Renal cortex interstitium (tissue), 11 donors: ENCODE measurements around the gene MROH2B. TPM values are rescaled to one million over a fixed set of nuclear protein-coding genes. Genes with fewer than 3 reads are reported as not detected.

Experiments
- DNase-seq, 11 donors: peaks; one replicate each; pipeline ENCODE4 v3.0.0-alpha.2; 2013; ENCODE audit warnings: low read depth in 9 of 11, low spot score in 4 of 11; ENCODE audit errors: extremely low read depth in 1 of 11
- polyA plus RNA-seq, 3 donors: library from polyadenylated mRNA; unstranded; fragments of 120-200 nt; gene quantifications; one replicate each; pipeline ENCODE4 v1.2.1, GENCODE V29; 2013; ENCODE audit not compliant: insufficient read length in 3 of 3

Gene MROH2B
- polyA plus RNA-seq, 3 donors = not detected

DNA sequence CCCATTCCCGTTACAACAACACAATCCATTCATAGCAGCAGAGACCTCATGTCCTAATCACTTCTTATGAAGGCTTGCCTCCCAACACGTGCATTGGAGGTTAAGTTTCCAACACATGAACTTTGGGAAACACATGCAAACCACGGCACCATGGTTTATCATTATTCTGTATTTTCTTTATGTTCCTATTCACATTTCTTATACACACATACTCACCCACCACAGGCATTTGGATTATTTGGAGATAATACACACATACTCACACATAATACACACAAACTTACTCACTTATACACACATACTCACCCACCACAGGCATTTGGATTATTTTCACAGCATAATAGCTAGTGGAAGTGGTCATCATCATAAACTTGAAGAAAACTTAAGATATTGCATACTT, 86.3 kb downstream of the MROH2B start:
- DNase-seq = no peak

DNA sequence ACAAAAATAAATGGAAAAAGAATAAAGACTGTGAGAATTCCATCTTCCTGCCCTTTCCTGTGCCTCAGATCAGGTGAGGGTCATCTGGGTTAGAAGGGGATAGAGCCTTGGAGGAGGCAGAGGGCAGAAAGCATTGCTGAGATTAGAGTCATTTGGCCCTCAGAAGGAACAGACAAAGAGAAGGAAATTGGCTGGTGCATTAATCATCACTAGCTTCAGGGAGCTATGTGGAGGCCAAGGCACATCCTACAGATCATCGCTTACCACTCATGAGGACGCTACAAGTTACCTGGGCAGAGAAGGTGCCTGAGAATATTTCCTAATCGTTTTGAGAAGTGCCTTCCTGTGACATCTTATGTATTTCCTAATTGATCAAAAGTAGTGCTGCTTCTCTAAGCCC, 87.4 kb downstream of the MROH2B start:
- DNase-seq = no peak

DNA sequence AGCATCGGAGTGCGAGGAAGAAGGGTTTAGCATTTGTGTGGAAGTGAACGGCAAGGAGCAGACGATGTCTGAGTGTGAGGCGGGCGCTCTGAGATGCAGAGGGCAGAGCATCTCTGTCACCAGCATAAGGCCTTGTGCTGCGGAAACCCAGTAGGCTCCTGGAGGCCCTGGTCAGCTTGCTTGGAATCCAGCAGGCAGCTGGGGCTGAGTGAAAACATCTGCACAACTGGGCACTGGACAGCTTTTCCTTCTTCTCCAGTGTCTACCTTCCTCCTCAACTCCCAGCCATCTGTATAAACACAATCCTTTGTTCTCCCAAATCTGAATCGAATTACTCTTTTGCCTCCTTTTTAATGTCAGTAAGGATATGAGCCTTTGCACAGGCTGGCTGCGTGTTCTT, 89.7 kb downstream of the MROH2B start:
- no peak for DNase-seq

DNA sequence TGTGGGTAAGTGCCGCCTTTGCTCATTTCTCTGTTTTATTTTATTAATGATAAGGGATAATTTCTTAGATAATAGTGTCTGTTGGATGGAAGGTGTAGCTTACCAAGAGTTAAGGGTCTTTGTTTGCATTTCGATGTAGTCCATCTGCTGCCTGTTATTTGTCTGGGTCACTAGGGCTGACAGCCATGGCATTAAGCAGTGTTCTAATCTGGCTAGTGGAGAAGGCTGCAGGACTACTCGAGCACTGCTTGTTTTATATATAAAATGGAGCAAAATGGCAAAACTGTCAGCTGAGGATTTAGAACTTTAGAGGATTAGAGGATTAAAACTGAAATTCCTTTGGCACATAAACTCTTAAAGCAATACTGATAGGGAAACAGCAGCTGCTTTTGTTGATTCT, 94.3 kb downstream of the MROH2B start:
- DNase-seq = no peak

DNA sequence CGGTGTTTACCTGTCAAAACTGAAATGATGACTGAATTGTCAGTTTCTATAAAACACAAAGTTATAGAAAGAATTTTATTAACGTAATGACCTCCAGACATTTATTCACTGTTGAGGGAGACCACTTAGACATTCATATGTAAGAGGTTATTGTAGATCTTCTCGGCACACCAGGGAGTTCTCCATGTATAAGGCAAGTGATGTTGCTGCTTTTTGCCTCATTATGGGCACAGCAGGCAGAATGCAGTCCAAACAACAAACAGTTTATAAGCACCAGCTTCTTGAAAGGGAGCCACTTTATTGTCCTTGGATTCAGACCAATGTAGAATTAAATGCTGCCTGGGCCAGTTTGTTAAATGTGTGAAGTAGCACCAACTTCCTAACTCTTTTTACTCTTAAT, 95.1 kb downstream of the MROH2B start:
- DNase-seq = no peak

DNA sequence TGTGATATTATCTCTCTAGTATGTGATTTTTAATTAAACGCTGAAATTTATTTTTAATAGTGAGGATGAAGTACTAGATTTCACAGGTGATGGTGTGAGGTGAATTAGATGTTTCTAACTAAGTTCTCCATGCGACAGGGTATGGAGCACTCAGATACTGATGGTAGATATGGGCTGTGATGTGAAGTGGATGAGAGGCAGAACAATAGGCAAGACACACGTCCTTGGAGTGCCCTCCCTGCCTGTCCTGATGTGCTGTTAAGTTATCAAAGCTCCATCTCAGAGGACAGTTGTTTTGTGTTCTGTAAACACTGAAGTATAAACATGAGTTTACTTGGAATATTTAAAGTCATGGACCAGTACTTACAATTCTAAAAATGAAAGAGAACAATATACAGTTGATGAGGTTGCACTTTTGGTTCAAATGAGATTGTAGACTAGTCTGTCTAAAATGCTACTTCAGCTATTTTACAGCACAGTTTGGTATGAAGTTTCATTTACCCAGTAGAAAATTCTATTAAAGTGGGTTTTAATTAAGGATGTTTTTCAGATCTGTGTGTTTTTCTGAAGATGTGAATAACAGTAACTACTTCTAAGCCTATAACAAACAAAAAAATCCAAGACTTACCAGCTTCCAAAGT, 97.7 kb downstream of the MROH2B start:
- DNase-seq = no peak

DNA sequence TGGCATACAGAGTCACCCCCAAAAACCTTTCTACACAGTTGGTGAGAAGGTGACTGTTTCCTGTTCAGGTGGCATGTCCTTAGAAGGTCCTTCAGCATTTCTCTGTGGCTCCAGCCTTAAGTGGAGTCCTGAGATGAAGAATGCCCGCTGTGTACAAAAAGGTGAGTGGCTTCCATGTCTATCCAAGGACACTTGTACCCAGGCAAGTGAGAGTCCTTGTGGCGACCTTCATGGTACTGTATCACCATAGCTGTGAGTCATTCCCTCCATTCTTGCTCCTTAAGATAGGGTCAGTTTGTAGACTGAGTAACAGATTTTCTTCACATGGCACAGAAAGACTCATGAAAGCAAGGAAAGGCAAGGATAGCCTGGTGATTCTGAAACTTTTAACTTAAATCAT, 98.7 kb downstream of the MROH2B start:
- no peak for DNase-seq

DNA sequence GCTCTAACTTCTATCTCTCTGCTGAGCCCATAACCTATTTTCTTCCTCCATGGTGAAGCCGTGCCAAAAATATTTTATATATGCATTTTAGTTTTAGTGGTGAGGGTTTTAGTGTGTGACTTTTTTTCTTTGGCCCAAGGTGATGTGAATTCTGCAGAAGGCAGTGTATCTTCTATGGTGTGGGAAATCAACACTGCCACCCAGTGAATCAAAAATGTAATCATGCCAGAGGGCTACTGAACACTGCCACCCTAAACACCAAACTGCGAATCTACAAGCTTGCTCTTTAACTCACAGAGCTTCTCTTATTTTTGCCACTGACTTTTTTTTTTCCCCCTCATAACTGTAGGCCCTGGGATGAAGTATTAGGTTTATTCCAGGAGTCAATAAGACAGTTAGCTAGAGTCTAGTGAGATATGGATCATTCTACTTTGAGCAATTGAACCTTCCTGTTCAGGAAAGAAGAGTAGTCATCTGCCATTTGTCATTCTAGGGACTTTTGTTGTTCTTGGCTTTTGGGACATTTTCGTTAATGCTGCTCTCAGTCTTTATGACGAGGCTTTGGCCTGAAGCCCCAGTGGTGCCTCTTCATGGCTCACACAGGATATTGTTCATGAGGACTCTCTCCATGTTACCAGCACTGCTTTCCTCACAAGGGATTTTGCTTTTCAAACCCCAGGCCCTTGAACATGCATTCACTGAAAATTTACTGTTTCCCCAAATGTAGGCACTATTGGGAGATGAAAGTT, 108.8 kb downstream of the MROH2B start:
- DNase-seq = no peak

DNA sequence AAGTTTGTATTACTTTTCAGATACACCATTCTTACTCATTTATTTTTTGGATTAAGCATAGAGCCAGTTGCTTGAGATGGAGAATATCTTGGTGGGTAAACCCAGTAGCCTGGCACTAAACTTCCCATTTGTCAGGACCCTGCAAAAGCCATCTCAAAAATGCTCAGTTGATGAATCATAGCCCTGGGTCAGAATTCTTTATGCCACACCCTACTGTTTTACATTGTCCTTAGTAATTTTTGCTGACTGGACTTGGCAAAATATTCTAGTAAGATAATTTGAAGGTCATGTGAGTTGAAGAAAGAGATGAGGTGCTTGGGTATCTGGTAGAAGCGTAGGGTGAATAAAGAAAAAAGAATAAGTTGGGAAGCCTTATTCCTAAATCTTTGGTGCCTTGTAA, 111.1 kb downstream of the MROH2B start:
- DNase-seq = no peak

DNA sequence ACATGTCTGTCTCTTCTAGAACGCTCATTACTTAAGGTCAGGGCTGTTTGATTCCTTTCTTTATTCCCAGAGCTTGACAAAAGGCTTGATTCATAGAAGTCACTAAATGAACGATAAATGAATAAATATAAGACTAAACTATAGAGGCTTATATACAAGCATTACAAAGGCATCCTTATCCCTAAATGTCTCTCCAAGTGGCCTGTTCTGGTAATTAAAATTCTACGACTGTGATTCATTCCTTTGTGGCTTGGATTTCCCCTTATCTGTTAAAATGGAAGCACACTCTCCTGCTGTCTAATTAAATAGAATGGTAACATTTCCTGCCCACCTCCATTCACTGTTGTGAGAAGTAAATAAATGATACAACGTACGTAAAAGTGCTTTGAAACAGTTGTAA, 112.3 kb downstream of the MROH2B start:
- DNase-seq = no peak

DNA sequence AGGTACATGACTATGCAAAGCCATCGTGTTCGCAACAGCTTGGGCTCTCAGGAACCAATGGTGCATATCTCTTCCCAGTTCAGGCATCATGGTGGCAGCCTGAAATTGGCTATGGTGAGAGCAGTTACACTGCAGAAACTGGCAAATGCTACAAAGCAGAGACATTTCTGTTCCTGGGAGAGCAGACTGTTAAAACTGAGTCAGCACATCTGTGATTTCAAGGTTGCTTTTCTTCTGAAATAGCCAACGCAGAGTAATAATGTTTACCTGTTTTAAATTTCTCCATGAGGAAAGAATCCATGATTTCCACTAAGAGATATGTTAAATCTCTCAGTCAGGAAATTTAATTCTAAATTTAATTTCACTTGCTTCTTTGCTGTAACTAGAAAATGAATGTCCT, 114.1 kb downstream of the MROH2B start:
- no peak for DNase-seq

DNA sequence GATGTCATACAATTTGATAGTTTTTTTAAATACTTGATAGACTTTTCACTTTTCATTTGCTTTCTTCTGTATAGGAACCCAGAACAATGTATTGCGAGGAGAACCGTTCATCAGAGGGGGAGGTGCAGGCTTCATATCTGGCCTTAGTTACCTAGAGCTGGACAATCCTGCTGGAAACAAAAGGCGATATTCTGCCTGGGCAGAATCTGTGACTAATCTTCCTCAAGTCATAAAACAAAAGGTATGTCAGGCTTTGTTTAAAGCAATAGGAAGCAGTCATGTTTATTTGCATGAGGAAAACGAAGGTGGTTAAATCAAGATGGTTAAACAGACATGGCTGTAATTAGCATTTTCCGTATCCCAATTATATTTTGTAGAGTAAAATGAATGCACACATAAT, 115.8 kb downstream of the MROH2B start:
- no peak for DNase-seq

Other genes starting within 250 kb of the MROH2B start
- 1,000 to 10,000 TPM; 1,640 to 2,238 (median 1,988) TPM for gene RPL37, start 236.1 kb downstream of the MROH2B start, polyA plus RNA-seq
- gene CARD6, start 230.0 kb downstream of the MROH2B start, polyA plus RNA-seq = 1 to 10 TPM; 2.5 to 2.8 (median 2.8) TPM
- 100 to 1,000 TPM; 136 to 175 (median 167) TPM for gene C7, start 161.8 kb downstream of the MROH2B start, polyA plus RNA-seq
- gene C6, start 142.2 kb upstream of the MROH2B start, polyA plus RNA-seq = 1 to 10 TPM; 1.2 to 3.3 (median 1.5) TPM